Cardiac muscle cell (in vitro differentiated cells and primary cell): ENCODE results near the gene SLC25A26. TPM values are rescaled to one million over a fixed set of nuclear protein-coding genes. Genes with fewer than 3 reads are reported as not detected.
A peak's percentile ranks its signal among the peaks of the same experiment; 100 is the strongest.

Experiments used
- DNase-seq, 2 donors: peaks; one replicate each; pipeline versions ENCODE4 v3.0.0 to v3.0.0-alpha.2; 2010 to 2017; ENCODE audit warnings: low read depth in 1 of 2, low spot score in 1 of 2
- H3K27ac ChIP-seq: fragments of 200-600 bp; sonication (generic); 2 replicates; pipeline ENCODE4 v1.5.1; 2016
- H3K27me3 ChIP-seq: fragments of 200-600 bp; sonication (generic); 2 replicates; pipeline ENCODE4 v1.6.0; 2016; ENCODE audit warnings: control low read depth
- H3K36me3 ChIP-seq: fragments of 200-600 bp; sonication (generic); 2 replicates; pipeline ENCODE4 v1.5.1; 2016; ENCODE audit warnings: control low read depth
- H3K4me1 ChIP-seq: fragments of 200-600 bp; sonication (generic); 2 replicates; pipeline ENCODE4 v1.8.1; 2017; ENCODE audit warnings: low read depth, mild to moderate bottlenecking, mixed run types
- H3K4me3 ChIP-seq: fragments of 200-600 bp; sonication (generic); 2 replicates; pipeline ENCODE4 v1.5.1; 2016; ENCODE audit warnings: mild to moderate bottlenecking
- H3K9me3 ChIP-seq: fragments of 200-600 bp; sonication (generic); 2 replicates; pipeline ENCODE4 v1.5.1; 2017; ENCODE audit warnings: low read depth, mild to moderate bottlenecking, control low read depth
- polyA plus RNA-seq: library from polyadenylated mRNA; unstranded; fragments of >200 nt; fragmentation: Nextera tagmentation; extraction: Ambion mirVana; gene quantifications from 2 replicates; pipeline ENCODE4 v1.2.1, GENCODE V29; 2016
- total RNA-seq: library from RNA; depleted of rRNA; stranded (reverse); fragments of >200 nt; gene quantifications from 2 replicates; pipeline ENCODE4 v1.2.3, GENCODE V29; 2016
- TF ChIP-seq, protein P1 (sequence below): IDR thresholded peaks from 2 replicates; pipeline ENCODE4 v1.5.1; 2012; ENCODE audit warnings: low read depth, mild to moderate bottlenecking, low read length

Gene SLC25A26
- total and polyA plus RNA-seq, 2 experiments from 2014 or later: 22.2 to 41.2 TPM

DNA sequence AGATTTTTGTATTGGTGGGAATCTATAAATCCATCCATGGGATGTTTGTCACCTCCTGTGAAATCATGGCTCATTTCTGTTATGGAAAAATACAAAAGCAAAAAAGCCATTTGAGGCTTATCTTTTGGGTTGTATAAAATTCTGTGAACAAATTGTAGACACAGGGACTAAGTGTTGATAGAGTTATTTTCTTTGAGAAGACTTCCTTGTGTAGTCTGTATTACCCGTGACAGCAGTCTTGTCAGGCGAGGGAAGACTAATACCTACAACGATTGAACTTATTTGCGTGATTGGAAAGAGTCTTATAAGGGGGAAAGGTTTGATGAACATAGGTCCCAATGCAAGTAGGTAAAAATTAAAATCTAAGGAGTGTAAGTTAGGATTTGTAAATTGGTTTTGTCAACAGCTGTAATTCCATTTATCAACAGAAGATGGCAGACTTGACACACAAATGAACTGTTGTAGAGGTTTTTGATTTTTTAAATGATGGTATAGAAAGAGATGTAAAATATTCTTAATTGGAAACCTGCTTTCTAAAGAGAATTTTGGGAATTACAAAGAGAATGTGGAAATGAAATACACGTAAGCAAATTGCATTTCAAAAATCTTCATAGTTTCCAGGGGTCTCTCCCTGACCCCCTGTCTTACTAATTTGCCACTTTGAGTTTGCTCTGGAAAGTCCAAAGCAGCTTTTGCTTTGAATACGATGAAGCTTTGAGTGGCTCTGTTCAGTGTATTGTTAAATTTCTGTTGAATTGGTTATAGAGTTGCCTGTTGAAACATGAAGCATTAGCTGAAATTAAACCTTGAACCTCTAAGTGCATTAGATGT is 33.2 kb downstream of the SLC25A26 start:
- no peaks in the 10 kb centered on the region for H3K36me3 ChIP-seq
- peak; percentile 24 to 64 for DNase-seq
- H3K4me3 ChIP-seq: no peak overlapping the region
- no peaks in the 10 kb centered on the region for H3K27me3 ChIP-seq
- no peaks in the 10 kb centered on the region for H3K9me3 ChIP-seq
- H3K27ac ChIP-seq: no peak overlapping the region
- H3K4me1 ChIP-seq: no peaks in the 10 kb centered on the region
- TF ChIP-seq, protein P1, sequence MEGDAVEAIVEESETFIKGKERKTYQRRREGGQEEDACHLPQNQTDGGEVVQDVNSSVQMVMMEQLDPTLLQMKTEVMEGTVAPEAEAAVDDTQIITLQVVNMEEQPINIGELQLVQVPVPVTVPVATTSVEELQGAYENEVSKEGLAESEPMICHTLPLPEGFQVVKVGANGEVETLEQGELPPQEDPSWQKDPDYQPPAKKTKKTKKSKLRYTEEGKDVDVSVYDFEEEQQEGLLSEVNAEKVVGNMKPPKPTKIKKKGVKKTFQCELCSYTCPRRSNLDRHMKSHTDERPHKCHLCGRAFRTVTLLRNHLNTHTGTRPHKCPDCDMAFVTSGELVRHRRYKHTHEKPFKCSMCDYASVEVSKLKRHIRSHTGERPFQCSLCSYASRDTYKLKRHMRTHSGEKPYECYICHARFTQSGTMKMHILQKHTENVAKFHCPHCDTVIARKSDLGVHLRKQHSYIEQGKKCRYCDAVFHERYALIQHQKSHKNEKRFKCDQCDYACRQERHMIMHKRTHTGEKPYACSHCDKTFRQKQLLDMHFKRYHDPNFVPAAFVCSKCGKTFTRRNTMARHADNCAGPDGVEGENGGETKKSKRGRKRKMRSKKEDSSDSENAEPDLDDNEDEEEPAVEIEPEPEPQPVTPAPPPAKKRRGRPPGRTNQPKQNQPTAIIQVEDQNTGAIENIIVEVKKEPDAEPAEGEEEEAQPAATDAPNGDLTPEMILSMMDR: peak; percentile 46

DNA sequence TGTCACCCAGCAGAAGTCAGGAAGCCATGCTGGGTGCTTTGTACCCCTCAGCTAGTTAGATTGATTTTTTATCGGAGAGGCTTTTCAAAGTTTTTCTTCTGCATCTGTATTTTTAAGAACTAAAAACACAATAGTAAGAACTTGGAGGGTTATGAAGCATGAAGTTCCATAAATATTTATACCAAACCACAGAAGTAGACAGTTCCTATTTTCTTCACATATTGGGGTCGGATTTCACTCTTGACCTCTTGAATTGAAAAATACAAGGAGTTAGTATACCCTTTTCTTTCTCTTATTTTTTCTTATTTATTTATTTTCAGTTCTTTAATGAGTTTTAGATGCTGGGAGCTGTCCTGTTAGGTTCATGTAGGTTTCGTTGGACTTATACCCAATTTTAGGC is 35.1 kb downstream of the SLC25A26 start:
- Histone ChIP-seq H3K36me3 (no peaks in the 10 kb centered on the region), H3K9me3 (no peaks in the 10 kb centered on the region), H3K27ac (no peak overlapping the region), H3K4me3 (no peak overlapping the region), H3K27me3 (no peaks in the 10 kb centered on the region), H3K4me1 (no peaks in the 10 kb centered on the region)
- TF ChIP-seq, protein P1: no peak
- DNase-seq: no peak

DNA sequence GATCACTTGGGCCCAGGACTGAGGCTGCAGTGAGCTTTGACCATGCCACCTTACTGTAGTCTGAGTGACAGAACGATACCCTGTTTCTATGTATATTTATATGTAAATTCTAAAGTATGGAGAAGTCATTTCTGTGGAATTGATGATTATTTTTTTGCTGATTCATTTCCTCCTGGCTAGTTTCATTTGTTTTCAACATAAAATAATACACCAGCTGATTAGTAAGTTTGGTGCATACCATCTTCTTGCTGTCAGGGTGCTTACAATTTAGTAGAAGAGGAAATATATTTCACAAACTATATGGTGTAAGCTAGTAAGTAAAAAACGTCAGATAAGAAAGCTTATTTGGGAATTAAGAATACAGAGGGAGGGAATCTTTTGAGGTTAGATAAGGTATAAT is 36.0 kb downstream of the SLC25A26 start:
- H3K27me3 ChIP-seq: no peaks in the 10 kb centered on the region
- no peaks in the 10 kb centered on the region for H3K9me3 ChIP-seq
- no peak overlapping the region for H3K27ac ChIP-seq
- DNase-seq: peak in 1 of 2 donors; percentile 7
- TF ChIP-seq, protein P1: no peak
- no peaks in the 10 kb centered on the region for H3K4me1 ChIP-seq
- no peak overlapping the region for H3K4me3 ChIP-seq
- no peaks in the 10 kb centered on the region for H3K36me3 ChIP-seq

DNA sequence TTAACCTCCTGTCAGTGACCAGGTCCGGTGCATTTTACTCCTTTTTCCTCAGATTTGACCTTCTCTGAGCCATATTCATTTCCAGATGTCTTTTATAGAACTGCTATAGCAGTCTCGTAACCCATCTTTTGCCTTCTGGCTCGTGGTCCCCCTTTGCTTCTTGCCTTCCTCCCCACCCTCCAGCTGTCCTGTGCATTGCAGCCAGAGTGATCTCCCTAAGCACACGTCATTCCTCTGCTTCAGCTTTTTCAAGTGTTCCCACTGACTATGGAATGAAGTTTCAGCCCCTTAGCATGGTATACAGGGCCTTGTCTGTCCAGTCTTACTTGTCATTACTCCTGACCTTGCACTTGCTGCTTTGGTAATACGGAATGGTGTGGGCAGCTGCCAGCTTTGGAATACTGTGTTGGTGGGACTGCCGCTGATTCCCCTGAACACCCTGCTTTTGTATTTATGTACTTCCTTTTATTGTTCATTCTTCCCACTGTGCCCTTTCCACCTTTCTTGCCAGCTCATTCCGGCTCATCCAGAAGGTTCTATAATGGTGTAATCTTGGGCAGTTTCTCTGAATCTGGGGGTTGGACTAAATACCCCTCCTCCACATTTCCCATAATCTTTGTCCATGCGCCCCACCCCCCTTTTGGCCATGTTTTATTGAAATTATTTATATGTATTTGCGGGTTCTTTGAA is 38.9 kb downstream of the SLC25A26 start:
- Histone ChIP-seq H3K27me3 (no peaks in the 10 kb centered on the region), H3K9me3 (no peaks in the 10 kb centered on the region), H3K27ac (no peak overlapping the region), H3K4me1 (no peaks in the 10 kb centered on the region), H3K4me3 (no peak overlapping the region), H3K36me3 (no peaks in the 10 kb centered on the region)
- TF ChIP-seq, protein P1: no peak
- DNase-seq: peak in 1 of 2 donors; percentile 23

DNA sequence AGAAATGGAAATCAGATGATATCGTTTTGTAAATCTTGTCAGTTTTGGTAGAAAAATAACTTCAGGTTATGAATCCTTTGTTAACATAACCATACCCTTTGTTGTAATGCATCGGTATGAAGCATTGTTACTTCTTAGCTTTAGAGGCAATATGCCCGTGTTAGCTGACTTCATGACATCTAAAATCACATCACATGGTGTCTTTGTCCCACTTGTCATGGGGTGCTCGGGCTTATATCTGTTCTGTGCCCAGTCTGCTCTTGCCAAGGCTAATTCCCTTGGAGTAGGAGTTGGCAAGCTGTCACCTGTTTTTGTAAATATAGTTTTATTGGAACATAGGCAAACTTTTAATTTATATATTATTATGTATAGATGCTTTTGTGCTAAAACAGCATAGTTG is 39.6 kb downstream of the SLC25A26 start:
- Histone ChIP-seq H3K4me3 (no peak overlapping the region), H3K36me3 (no peaks in the 10 kb centered on the region), H3K4me1 (no peaks in the 10 kb centered on the region), H3K27ac (no peak overlapping the region), H3K9me3 (no peaks in the 10 kb centered on the region), H3K27me3 (no peaks in the 10 kb centered on the region)
- no peak for DNase-seq
- TF ChIP-seq, protein P1: no peak
